HG03139 (cell line): ENCODE measurements around the gene AFAP1.
A peak's percentile ranks its signal among the peaks of the same experiment; 100 is the strongest.

Experiments used
- ATAC-seq: cut with Tn5 transposase; IDR thresholded peaks from one replicate; pipeline ENCODE4 v1.9.1; 2021; ENCODE audit not compliant: unreplicated experiment

Gene AFAP1

DNA sequence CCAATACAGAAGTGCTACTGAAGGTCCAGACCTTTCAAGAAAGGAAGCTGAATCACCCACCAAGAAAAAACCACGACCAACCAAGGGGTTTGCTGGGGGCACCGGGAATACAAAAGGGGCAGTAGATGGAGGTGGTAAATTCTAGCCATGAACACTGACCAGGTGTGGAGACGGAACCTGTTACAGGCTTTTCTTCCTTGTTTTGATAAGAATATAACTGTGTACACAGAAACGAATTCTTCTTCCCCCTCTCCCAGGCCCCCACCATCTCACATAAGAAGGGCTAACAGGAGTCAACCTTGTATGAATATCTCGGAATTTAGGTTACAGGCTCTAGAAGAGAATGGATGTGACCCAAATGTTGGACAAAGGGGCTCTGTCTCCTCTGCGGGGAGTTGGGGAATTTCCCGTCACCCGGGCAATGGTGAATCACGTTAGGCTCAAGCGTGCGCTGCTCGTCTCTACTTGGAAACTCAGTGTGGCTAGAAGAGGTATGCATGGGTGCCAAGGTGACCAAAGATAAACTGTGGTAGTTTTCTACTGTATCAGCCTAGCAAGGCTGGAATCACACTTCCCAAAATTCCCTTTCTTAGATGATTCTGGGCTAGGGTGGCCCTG lies 87.0 kb downstream of the AFAP1 start:
- ATAC-seq, result no peak

DNA sequence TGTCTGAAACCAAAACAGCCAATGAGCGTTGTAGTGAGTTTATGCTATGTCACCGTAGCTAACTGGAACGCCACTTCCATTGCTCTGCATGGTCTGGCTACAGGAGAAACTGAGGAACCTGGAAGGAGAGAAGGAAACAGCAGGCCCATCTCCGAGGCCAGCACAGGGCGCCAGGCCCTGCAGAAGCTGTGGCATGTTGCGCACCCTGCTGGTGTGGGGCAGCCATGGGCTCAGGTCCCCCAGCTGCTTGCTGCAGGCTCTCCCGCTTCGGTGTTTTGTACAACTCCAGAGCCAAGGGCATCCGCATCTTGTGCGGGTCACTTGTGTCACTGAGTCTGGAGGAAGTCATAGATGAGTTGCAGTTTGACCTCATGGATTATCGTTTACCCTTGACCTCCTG lies 89.2 kb downstream of the AFAP1 start:
- no peak for ATAC-seq

DNA sequence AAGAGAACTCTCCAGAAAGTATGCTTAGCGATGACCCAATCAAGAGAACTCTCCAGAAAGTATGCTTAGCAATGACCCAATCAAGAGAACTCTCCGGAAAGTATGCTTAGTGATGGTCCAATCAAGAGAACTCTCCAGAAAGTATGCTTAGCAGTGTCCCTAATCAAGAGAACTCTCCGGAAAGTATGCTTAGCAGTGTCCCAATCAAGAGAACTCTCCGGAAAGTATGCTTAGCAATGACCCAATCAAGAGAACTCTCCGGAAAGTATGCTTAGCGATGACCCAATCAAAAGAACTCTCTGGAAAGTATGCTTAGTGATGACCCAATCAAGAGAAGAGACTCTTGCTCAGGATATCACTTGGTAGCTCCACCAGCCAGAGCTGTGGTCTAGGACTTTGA lies 92.5 kb downstream of the AFAP1 start:
- no peak for ATAC-seq

DNA sequence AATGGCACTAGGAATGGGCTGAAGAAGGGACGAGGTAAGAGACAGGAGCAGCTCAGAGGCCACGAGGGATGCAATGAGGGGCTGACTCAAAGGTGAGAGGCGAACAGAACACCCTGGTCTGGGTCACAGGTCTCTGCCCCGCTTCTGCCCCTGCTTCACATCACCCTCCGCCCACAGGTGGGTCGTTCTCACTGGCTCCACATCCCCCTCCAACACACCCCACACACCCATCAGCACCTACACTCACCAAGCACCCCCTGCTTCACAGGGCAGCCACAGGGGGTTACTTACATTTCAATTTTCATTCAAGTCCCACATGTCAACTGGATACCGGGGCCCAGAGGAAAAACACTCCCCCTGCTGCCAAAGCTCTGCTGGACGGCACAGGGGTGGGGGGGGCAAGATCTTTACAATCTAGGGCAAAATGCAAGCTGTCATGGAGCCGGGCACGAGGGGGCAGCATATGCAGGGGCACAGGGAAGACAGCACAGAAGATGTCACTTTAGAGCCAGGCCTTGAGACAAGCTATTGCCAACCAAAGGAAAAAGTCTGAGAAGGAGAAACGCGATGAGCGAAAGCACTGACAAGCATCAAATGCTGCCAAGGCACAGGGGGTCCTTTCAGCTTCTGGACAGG lies 94.0 kb downstream of the AFAP1 start:
- ATAC-seq, result no peak

DNA sequence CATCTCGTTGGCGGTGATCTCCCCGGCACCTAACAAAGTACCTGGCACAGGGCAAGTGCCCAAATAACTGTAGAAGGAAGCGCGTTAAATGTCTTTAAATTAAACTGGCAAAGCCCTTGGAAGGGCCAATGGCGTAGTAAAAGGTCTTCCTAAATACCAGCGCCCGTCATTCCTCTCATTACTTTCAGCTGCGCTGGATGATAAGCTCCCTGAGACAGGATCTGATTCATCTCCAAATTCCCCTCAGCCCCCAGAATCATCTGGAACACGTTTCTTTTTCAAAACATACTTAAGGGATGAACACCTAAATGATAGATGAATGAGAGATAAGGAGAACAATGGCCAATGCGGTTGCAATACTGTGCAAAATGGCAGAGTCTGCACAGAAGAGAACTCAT lies 95.1 kb downstream of the AFAP1 start:
- ATAC-seq, result no peak

DNA sequence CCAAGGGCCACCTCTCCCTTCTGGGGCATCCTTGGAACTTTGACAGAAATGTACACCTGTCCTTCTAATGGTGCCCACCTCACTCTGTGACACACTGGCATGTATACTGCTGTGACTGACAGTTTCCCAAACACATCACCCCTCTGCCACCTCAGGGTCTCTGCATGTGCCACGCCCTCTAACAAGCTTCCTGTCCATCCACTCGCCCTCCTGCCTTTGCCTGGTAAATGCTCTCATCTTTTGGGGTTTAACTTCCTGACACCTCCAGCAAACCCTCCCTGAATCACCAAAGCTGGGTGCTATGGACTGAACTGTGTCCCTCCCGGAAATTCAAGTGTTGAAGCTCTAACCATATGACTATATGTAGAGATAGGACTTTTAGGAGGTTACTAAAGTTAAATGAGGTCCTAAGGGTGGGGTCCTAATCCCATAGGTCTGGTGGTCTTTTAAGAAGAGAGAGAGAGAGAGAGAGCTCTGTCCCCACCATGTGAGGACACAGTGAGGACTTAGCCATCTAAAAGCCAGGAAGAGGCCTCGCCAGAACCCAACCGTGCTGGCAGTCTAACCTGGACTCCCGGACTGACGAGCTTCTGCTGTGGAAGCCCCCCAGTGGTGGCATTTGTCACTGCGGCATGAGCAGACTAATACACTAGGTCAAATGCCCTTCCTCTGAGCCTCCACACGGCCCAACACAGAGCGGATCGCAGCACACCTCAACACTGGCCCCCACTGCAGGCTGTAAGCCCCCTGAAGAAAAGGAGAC lies 95.6 kb downstream of the AFAP1 start:
- ATAC-seq, result peak; percentile 71

DNA sequence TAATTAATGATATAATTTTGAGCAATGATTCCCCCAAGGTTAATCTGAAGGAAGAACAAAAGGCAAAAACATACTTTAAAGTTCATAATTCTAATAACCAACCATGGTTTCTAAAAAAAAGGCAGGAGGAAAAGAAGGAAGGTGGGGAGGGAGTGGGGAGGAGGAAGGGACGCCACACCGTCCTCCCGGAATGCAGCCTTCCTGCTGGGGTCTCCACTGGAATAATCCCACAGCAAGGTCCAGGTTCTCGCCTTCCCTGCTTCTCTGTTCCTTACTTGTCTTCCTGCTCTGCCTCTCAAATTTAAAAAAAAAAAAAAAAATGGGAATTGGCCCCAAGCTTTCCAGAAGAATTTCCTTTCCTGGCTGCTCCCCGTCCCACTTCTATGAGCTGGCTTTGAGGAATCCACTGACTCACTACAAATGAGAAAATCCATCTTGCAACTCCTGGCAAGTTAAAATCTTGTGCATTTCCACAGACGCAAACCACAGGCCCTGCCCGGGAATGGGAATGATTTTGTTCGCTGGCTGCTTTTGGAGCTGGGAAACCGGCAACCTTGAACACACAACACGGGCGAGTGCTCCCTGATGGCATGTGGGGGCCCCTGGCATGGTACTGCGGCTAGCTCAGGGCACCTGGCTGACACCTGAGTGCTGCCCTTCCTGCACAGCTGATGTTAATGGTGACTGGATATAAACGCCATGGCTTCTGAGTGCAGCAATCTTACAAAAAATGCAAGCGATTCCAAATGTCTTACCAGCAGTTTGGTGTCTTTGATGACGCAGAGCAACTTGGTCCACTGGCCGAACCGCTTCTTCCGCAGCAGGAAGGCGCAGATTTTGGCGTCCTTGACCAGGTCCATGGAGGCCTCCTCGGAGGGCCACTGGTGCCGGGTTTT lies 97.0 kb downstream of the AFAP1 start:
- ATAC-seq, result no peak

DNA sequence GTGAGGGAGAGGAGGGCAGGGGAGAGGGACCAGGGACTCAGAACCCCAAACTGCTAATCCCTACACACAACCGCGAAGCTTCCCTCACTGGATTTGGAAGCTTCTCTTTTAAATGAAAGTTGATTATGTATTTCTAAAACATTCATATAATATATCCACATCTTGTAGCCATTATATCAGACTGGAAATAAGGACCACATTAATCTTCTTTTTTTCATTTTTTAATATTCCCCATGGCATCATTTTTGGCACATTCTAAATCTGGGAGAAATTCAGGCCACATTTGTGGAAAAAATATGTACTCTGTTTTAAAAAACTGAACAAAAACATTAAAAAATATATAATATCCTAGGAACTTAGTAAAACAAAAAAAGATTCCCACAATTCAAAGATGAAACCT lies 97.8 kb downstream of the AFAP1 start:
- ATAC-seq, result no peak

DNA sequence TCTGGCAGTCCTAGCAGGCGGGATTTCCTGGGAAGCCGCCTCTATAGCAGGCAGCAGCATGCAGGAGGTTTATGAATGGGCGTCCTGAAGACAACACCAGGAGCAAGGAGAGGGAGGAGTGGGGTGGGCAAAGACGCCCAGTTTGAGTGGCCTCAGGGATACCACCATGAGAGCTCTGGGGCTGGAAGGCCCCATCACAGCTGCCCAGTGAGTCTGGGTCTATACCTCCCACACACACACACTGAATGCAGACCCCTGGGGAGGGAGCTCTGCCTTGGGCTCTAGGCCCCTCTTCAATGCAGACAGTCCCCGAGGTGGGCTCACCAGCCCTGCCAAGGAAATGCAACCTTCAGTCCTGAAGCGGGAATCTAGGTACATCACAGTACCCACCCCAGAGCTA lies 98.6 kb downstream of the AFAP1 start:
- no peak for ATAC-seq

DNA sequence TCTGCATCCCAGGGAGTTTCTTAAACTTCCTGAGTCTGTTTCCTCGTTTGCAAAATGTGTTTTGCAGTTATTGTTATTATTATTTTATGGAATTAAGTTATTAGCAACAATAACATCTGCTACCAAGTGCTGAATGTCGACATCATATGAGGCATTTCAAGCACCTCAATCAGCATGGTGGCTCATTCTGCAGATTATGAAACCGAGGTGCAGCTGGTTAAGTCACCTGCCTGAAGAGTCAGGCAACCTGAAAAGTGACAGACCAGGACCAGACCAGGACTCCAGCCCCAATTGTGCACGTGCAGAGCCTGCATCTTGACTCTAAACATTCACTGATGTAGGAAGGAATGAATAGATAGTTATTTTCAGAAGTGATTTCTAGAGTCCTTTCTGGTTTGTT lies 99.8 kb downstream of the AFAP1 start:
- ATAC-seq, result no peak

DNA sequence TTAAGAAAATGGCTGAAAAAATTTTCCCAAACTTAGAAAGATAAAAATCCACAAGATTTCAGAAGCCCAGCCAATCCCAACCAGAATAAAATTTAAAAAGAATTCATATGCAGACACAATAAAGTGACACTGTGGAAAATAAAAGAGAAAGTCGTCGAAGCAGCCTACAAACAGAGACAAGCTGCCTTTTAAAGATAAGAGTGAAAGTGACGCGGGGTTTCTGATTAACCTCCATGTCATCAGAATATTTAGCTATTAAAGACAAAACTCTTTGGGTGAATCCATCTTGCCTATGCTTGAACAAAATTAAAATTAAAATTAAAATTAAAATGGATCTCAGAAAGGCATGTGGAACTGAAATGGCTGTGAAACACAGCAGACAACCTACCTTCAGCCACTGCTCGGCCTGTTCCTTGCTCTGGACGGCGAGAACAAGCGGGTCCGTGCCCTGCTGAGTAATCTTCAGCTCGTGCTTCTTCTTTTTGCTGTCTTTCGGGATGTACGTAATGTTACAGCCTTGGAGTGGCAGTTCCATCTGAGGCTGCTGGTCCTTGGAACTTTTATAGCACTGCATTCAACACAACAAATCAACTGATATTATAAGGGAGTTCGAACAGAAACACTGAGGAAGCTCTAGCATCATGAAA lies 101.4 kb downstream of the AFAP1 start:
- no peak for ATAC-seq

DNA sequence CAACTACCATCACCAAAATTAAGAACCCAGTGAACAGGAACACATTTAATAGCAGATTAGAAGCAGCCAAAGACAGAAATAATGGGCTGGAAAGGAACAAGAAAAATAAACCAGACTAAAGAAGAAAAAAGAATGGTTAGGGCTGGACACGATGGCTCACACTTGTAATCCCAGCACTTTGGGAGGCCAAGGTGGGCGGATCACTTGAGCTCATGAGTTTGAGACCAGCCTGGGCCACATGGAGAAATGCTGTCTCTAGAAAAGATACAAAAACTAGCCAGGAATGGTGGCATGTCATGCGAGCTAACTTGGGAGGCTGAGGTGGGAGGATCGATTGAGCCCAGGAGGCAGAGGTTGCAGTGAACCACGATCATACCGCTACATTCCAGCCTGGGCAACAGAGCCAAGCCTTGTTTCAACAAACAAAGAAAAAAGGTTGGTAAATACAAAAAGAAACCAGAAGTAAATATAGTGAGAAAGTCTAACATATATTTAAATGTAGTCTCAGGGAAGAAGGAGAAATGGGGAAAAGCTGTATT lies 102.0 kb downstream of the AFAP1 start:
- ATAC-seq, result no peak

DNA sequence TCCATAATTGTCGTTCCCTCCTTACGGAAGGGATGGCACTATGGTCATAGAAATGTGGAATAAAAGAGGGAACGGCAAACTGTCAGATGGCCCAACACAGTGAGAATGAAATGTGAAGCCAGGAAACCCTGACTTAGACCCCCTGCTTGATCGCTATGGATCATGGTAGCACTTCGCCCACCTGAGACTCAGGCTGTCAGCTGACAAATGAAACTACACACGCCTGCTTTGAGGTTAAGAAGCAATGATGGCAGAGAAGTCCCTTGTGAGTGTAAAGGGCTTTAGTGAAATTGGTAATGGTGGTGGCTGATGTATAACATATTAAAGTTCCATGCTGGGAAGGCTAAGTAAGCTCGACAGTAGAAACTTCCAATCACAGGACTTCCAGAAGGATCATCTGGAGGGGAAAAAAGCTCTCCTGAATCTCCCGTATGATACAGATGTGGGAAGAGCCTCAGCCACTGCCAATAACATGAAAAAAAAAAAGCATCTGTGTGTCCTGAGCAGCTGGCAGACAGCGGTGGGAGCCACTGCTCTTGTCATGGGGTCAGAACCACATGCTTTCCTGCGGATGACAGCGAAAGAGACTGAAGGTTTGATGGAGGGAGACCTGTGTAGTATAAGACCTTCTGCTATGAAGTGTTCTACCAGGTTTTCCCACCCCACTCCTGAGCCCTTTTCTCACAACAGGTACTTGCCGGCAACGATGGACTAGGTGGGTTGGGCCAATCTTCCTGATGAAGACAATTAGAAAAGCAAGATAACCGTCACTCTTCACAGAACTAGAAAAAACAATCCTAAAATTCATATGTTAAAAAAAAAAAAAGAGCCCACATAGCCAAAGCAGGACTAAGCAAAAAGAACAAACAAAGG lies 107.6 kb downstream of the AFAP1 start:
- ATAC-seq, result no peak

DNA sequence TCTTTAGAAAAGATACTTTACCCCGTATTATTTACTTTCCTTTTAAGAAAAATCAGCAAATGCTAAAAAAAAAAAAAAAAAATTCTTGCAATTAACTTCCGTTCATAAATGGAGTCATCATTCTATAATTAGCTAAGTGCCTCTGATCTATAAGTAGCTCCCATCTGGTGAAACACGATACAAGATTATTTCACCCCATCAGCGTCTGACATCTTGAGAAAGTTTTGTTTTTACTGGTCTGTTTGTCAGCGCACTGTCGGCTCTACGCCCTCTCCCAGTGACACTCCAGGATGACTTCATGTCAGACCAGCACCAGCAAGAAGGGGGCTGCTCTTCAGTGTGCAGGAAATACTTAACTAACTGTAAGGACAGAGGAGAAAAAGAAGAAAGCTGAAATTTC lies 108.3 kb downstream of the AFAP1 start:
- ATAC-seq, result no peak

DNA sequence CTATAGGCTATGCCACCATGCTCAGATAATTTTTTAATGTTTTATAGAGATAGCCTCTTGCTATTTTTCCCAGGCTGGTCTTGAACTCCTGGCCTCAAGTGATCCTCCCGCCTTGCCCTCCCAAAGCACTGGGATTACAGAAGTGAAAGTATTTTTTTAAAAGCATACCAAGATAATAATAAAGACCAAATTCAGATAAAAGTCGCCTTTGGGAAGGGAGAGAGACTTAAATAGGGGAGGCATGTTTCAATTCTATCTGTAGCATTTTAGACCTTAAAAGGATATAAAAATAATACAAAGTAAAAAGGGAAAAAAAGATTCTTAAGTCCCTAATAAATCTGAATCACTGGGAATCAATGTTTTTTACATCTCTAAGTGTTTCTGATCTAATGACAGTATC lies 108.9 kb downstream of the AFAP1 start:
- ATAC-seq, result no peak

DNA sequence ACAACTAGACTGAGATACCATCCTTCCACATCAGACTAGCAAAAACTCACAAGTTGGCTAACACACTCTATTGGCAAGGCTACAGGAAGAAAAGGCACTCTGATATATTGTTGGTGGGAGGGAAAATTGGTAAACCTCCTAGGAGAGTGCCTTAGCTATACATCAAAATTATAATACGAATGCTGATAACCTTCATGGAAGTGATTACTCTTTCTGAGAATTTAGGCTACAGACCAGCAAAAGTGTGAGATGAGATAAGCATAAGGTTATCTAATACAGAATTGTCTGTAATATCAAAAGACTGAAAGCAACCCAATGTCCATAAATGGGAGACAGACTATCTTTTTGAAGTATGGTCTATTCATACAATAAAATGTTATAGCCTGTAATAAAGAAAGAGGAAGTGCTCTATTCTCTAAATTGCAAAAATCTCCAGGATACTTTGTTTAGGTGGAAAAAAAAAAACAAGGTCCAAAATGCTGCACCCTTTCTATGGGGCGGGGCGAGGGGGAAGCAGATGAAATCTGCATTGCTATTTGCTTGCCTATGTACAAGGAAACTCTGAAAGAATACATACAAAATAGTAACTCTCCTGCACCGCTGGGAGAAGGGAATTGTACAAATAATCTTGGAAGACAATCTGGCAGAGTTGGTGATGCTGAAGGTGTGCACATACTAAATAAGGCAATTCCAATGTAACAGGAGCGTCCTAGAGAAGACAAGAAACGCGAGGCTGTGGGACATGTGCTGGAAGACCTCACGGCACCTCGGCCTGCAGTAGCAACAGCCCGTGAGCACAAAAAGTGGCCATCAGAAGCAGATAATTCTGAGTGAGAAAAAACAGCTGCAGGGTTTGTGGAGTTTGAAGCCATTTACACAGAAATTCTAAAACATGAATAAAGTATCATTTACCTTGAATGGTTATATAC lies 109.7 kb downstream of the AFAP1 start:
- no peak for ATAC-seq

DNA sequence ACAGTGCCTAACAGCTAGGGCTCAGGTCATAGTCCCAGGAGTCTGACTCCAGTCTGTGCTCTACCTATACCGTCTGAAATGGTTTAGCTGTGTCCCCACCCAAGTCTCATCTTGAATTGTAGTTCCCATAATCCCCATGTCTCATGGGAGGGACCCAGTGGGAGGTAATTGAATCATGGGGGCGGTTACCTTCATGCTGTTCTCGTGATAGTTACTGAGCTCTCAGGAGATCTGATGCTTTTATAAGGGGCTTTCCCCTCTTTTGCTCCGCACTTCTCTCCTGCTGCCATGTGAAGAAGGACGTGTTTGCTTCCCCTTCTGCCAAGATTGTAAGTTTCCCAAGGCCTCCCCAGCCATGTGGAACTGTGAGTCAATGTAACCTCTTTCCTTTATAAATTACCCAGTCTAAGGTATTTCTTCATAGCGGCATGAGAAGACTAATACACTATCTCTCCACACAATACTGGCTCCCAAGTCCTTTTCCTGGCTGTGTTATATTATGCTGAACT lies 110.8 kb downstream of the AFAP1 start:
- ATAC-seq, result no peak

DNA sequence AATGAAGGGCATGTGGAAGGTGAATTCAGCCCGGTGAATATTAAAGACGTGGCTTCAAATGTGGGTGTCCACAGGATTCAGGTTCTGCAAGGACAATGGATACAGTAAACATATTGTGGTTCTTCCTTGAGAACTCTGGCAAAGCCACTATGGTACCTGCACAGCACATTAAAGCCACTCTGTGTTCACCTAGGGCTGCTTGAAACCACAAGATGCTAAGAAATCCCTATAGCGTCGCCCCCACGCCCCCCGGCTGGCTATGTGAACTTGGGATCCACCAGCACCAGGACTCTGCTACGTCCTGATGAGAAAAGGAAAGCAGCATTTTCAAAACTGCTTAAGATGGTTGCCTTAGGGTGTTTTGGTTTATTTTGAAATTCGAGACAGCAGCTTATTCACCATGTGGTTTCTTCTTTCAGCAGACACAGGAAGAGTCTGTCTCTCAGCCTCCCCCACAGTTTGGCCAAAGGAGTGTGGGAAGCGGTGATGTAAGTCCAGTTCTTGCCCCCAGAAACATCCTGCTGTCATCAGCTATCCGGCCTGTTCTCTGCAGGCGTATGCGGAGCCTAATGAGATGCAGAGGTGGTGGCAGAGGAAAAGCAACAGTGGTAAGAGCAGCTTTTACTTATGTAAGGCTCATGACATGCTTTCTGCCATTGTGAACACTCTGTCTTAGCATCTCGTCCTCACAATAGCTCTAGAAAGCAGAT lies 111.5 kb downstream of the AFAP1 start:
- ATAC-seq, result no peak
